Fibroblast of skin of right biceps (primary cell): ENCODE data around the gene DYDC2.
A peak's percentile ranks its signal among the peaks of the same experiment; 100 is the strongest.
"Not testable (repeated sequence)": the region's sequence is repeated elsewhere in the genome, so short reads cannot be mapped to it uniquely, and the experiment has no call there.

ENCODE experiments used
- DNase-seq: peaks from one replicate; pipeline ENCODE4 v3.0.0-alpha.2; 2013

Gene DYDC2

GRCh38 chr10:80414142-80414895 lies 57.7 kb downstream of the DYDC2 start:
- no peak for DNase-seq

- DNase-seq, result no peak
Measured at GRCh38 chr10:80415734-80416478, 59.3 kb downstream of the DYDC2 start.

- DNase-seq, result peak; percentile 57
Measured at GRCh38 chr10:80416479-80417098, 60.0 kb downstream of the DYDC2 start.

- not testable (repeated sequence) for DNase-seq
Measured at GRCh38 chr10:80417256-80417655, 60.7 kb downstream of the DYDC2 start.
